ENCODE results near the gene RAPGEF4.
"Not testable (repeated sequence)": the region's sequence is repeated elsewhere in the genome, so short reads cannot be mapped to it uniquely, and the experiment has no call there.

RAPGEF4 gene

GRCh38 chr2:173087214-173087581 is 351.6 kb downstream of the RAPGEF4 start:
- Histone ChIP-seq H3K9ac (ENCODE audit: low read depth in 1 of 2, low read length in 2 of 2) (no peak overlapping the region), H3K27me3 (ENCODE audit: control insufficient read depth in 2 of 2, insufficient read depth in 2 of 2, low read length in 2 of 2) (no peaks in the 10 kb centered on the region), H3K27ac (ENCODE audit: low read depth in 2 of 2, low read length in 2 of 2) (no peak overlapping the region), H3K9me3 (ENCODE audit: control insufficient read depth in 2 of 2, low read length in 2 of 2) (no peaks in the 10 kb centered on the region), H3K4me3 (ENCODE audit: low read length in 2 of 2) (no peak overlapping the region), H3K4me1 (ENCODE audit: control insufficient read depth in 2 of 2, insufficient read depth in 2 of 2, low read length in 2 of 2) (no peaks in the 10 kb centered on the region), H3K36me3 (ENCODE audit: control insufficient read depth in 2 of 2, insufficient read depth in 2 of 2, low read length in 2 of 2) (no peaks in the 10 kb centered on the region)

DNA sequence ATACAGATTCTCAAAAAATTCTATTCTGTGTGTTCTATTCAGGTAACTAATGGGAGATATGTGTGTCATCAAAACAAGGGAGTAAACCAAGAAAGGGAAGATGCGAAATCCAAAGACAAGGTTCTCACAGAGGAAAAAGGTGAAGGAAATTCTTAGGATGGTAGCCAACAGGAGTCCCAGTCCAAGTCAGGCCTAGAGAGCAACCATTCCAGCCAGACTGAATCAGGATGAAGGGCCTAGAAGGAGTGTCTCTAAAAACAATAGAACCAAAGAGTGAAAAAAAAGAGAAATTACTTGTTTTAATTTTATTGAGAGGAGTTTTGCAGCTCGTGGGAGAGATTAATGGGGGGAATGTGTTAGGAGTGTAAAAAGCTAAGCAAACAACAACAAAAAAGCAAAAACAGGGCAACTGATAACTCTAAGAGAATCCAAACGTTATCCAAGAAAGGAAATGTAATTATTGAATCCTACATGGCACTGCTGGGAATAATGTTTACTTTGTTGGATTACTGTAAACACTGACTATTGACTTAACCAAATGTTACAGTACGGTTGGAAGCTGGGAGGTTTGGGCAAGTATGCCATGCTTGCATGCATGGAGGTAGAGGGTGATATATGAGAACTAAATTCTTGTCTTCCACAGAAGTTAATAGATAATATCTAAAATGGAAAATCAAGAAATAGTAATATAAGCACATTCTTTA is 352.3 kb downstream of the RAPGEF4 start:
- no peaks in the 10 kb centered on the region for H3K36me3 ChIP-seq (ENCODE audit: control insufficient read depth in 2 of 2, insufficient read depth in 2 of 2, low read length in 2 of 2)
- H3K27me3 ChIP-seq (ENCODE audit: control insufficient read depth in 2 of 2, insufficient read depth in 2 of 2, low read length in 2 of 2): no peaks in the 10 kb centered on the region
- H3K4me3 ChIP-seq (ENCODE audit: low read length in 2 of 2): no peak overlapping the region
- no peak overlapping the region for H3K9ac ChIP-seq (ENCODE audit: low read depth in 1 of 2, low read length in 2 of 2)
- no peaks in the 10 kb centered on the region for H3K9me3 ChIP-seq (ENCODE audit: control insufficient read depth in 2 of 2, low read length in 2 of 2)
- no peak overlapping the region for H3K27ac ChIP-seq (ENCODE audit: low read depth in 2 of 2, low read length in 2 of 2)
- no peaks in the 10 kb centered on the region for H3K4me1 ChIP-seq (ENCODE audit: control insufficient read depth in 2 of 2, insufficient read depth in 2 of 2, low read length in 2 of 2)

- no peak overlapping the region for H3K9ac ChIP-seq (ENCODE audit: low read depth in 1 of 2, low read length in 2 of 2)
- H3K4me1 ChIP-seq (ENCODE audit: control insufficient read depth in 2 of 2, insufficient read depth in 2 of 2, low read length in 2 of 2): no peaks in the 10 kb centered on the region
- H3K36me3 ChIP-seq (ENCODE audit: control insufficient read depth in 2 of 2, insufficient read depth in 2 of 2, low read length in 2 of 2): no peaks in the 10 kb centered on the region
- no peak overlapping the region for H3K27ac ChIP-seq (ENCODE audit: low read depth in 2 of 2, low read length in 2 of 2)
- no peaks in the 10 kb centered on the region for H3K27me3 ChIP-seq (ENCODE audit: control insufficient read depth in 2 of 2, insufficient read depth in 2 of 2, low read length in 2 of 2)
- H3K4me3 ChIP-seq (ENCODE audit: low read length in 2 of 2): no peak overlapping the region
- no peaks in the 10 kb centered on the region for H3K9me3 ChIP-seq (ENCODE audit: control insufficient read depth in 2 of 2, low read length in 2 of 2)
These were observed 354.7 kb downstream of the RAPGEF4 start for GRCh38 chr2:173090276-173090877.

DNA sequence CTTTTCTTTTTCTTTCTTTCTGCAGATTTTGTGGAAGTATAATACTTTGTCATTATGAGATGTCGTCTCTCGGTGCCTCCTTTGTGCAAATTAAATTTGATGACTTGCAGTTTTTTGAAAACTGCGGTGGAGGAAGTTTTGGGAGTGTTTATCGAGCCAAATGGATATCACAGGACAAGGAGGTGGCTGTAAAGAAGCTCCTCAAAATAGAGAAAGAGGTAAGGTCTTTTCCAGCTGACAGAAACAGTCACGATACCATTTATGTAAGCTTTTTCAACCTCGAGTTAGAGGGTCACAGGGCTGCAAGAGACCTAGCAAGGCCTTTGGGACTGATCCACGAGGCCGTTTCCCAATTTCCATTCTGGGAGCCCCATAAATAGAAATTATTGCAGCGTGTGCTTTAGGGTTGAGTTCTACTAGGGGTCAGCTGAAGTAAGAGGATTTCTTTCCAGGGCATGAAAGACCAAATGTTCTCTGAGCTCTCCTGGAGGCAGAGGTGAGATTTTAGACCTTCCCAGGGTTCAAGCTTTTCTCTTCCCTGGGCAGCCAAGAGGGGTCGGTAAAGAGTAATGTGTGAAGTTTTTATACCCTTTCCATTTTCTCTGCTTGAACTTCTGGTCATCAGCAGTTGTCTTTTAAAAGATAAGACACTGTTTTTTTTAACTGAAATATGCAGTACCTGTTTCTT is 355.5 kb downstream of the RAPGEF4 start:
- H3K9ac ChIP-seq (ENCODE audit: low read depth in 1 of 2, low read length in 2 of 2): no peak overlapping the region
- H3K9me3 ChIP-seq (ENCODE audit: control insufficient read depth in 2 of 2, low read length in 2 of 2): no peaks in the 10 kb centered on the region
- H3K4me1 ChIP-seq (ENCODE audit: control insufficient read depth in 2 of 2, insufficient read depth in 2 of 2, low read length in 2 of 2): no peaks in the 10 kb centered on the region
- H3K36me3 ChIP-seq (ENCODE audit: control insufficient read depth in 2 of 2, insufficient read depth in 2 of 2, low read length in 2 of 2): no peaks in the 10 kb centered on the region
- H3K27me3 ChIP-seq (ENCODE audit: control insufficient read depth in 2 of 2, insufficient read depth in 2 of 2, low read length in 2 of 2): no peaks in the 10 kb centered on the region
- no peak overlapping the region for H3K27ac ChIP-seq (ENCODE audit: low read depth in 2 of 2, low read length in 2 of 2)
- H3K4me3 ChIP-seq (ENCODE audit: low read length in 2 of 2): no peak overlapping the region

- H3K27me3 ChIP-seq (ENCODE audit: control insufficient read depth in 2 of 2, insufficient read depth in 2 of 2, low read length in 2 of 2): no peaks in the 10 kb centered on the region
- no peaks in the 10 kb centered on the region for H3K36me3 ChIP-seq (ENCODE audit: control insufficient read depth in 2 of 2, insufficient read depth in 2 of 2, low read length in 2 of 2)
- H3K27ac ChIP-seq (ENCODE audit: low read depth in 2 of 2, low read length in 2 of 2): no peak overlapping the region
- no peak overlapping the region for H3K4me3 ChIP-seq (ENCODE audit: low read length in 2 of 2)
- H3K9ac ChIP-seq (ENCODE audit: low read depth in 1 of 2, low read length in 2 of 2): no peak overlapping the region
- H3K9me3 ChIP-seq (ENCODE audit: control insufficient read depth in 2 of 2, low read length in 2 of 2): no peaks in the 10 kb centered on the region
- no peaks in the 10 kb centered on the region for H3K4me1 ChIP-seq (ENCODE audit: control insufficient read depth in 2 of 2, insufficient read depth in 2 of 2, low read length in 2 of 2)
These were observed 356.3 kb downstream of the RAPGEF4 start for GRCh38 chr2:173091910-173092309.

DNA sequence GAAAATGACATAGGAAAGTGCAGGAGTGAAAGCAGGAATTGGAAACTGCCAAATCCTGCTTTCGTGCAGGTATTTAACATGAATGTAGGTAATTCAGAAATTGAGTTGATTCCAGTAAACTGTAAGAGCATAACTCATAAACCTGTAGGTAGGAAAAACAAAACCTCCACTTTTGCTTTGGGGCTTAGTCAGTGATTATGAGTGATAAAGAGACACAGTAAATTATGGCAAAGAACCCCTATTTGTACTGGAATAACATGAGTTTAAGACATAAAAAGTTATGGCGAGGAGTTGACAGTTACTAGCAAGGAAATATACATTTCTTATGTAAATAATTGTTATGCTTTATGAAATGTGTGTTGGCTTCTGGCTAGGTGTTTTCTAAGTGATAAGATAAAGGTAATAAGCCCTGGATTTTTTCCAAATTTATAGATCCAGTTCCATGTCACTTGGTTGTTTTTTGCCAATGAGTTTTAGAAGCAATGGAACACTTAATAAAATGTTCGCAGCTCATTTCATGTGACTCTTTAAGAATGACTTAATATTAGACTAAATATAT is 357.3 kb downstream of the RAPGEF4 start:
- no peaks in the 10 kb centered on the region for H3K4me1 ChIP-seq (ENCODE audit: control insufficient read depth in 2 of 2, insufficient read depth in 2 of 2, low read length in 2 of 2)
- H3K27me3 ChIP-seq (ENCODE audit: control insufficient read depth in 2 of 2, insufficient read depth in 2 of 2, low read length in 2 of 2): no peaks in the 10 kb centered on the region
- no peak overlapping the region for H3K27ac ChIP-seq (ENCODE audit: low read depth in 2 of 2, low read length in 2 of 2)

DNA sequence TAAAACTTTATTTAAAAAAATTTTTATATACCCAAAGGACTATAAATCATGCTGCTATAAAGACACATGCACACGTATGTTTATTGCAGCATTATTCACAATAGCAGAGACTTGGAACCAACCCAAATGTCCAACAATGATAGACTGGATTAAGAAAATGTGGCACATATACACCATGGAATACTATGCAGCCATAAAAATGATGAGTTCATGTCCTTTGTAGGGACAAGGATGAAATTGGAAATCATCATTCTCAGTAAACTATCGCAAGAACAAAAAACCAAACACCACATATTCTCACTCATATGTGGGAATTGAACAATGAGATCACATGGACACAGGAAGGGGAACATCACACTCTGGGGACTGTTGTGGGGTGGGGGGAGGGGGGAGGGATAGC is 358.0 kb downstream of the RAPGEF4 start:
- not testable (repeated sequence) for H3K4me1 ChIP-seq (ENCODE audit: control insufficient read depth in 2 of 2, insufficient read depth in 2 of 2, low read length in 2 of 2); H3K27ac ChIP-seq (ENCODE audit: low read depth in 2 of 2, low read length in 2 of 2); H3K36me3 ChIP-seq (ENCODE audit: control insufficient read depth in 2 of 2, insufficient read depth in 2 of 2, low read length in 2 of 2); H3K4me3 ChIP-seq (ENCODE audit: low read length in 2 of 2); H3K9ac ChIP-seq (ENCODE audit: low read depth in 1 of 2, low read length in 2 of 2); H3K9me3 ChIP-seq (ENCODE audit: control insufficient read depth in 2 of 2, low read length in 2 of 2); H3K27me3 ChIP-seq (ENCODE audit: control insufficient read depth in 2 of 2, insufficient read depth in 2 of 2, low read length in 2 of 2)

More for the DNA sequence above, 357.3 kb downstream of the RAPGEF4 start:
- no peaks in the 10 kb centered on the region for H3K9me3 ChIP-seq (ENCODE audit: control insufficient read depth in 2 of 2, low read length in 2 of 2)
- no peaks in the 10 kb centered on the region for H3K36me3 ChIP-seq (ENCODE audit: control insufficient read depth in 2 of 2, insufficient read depth in 2 of 2, low read length in 2 of 2)
- no peak overlapping the region for H3K9ac ChIP-seq (ENCODE audit: low read depth in 1 of 2, low read length in 2 of 2)
- H3K4me3 ChIP-seq (ENCODE audit: low read length in 2 of 2): no peak overlapping the region

- Histone ChIP-seq H3K36me3 (ENCODE audit: control insufficient read depth in 2 of 2, insufficient read depth in 2 of 2, low read length in 2 of 2) (no peaks in the 10 kb centered on the region), H3K9ac (ENCODE audit: low read depth in 1 of 2, low read length in 2 of 2) (no peak overlapping the region), H3K27me3 (ENCODE audit: control insufficient read depth in 2 of 2, insufficient read depth in 2 of 2, low read length in 2 of 2) (no peaks in the 10 kb centered on the region), H3K9me3 (ENCODE audit: control insufficient read depth in 2 of 2, low read length in 2 of 2) (no peaks in the 10 kb centered on the region), H3K27ac (ENCODE audit: low read depth in 2 of 2, low read length in 2 of 2) (no peak overlapping the region), H3K4me1 (ENCODE audit: control insufficient read depth in 2 of 2, insufficient read depth in 2 of 2, low read length in 2 of 2) (no peaks in the 10 kb centered on the region), H3K4me3 (ENCODE audit: low read length in 2 of 2) (no peak overlapping the region)
These were observed 359.1 kb downstream of the RAPGEF4 start for GRCh38 chr2:173094731-173095130.

DNA sequence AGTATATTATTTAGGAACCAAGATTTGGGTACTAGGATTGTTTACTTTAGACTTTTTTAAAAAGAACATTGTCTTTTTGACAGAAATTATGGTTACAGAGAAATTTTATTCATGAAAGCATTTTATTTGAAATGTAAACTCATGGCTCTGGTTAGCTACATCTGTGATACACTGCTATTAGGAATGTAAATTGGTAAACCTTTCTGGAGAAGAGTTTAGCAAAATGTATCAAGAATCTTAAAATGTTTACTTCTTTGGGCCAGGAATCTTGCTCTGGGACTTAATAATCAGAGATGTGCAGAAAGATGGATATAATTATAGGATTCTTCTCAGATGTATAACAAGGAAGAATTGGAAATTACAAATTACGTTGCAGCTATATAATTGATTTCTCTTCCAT is 359.7 kb downstream of the RAPGEF4 start:
- H3K4me1 ChIP-seq (ENCODE audit: control insufficient read depth in 2 of 2, insufficient read depth in 2 of 2, low read length in 2 of 2): no peaks in the 10 kb centered on the region
- no peaks in the 10 kb centered on the region for H3K36me3 ChIP-seq (ENCODE audit: control insufficient read depth in 2 of 2, insufficient read depth in 2 of 2, low read length in 2 of 2)
- no peak overlapping the region for H3K4me3 ChIP-seq (ENCODE audit: low read length in 2 of 2)
- H3K27me3 ChIP-seq (ENCODE audit: control insufficient read depth in 2 of 2, insufficient read depth in 2 of 2, low read length in 2 of 2): no peaks in the 10 kb centered on the region
- no peak overlapping the region for H3K27ac ChIP-seq (ENCODE audit: low read depth in 2 of 2, low read length in 2 of 2)
- no peak overlapping the region for H3K9ac ChIP-seq (ENCODE audit: low read depth in 1 of 2, low read length in 2 of 2)
- H3K9me3 ChIP-seq (ENCODE audit: control insufficient read depth in 2 of 2, low read length in 2 of 2): no peaks in the 10 kb centered on the region

DNA sequence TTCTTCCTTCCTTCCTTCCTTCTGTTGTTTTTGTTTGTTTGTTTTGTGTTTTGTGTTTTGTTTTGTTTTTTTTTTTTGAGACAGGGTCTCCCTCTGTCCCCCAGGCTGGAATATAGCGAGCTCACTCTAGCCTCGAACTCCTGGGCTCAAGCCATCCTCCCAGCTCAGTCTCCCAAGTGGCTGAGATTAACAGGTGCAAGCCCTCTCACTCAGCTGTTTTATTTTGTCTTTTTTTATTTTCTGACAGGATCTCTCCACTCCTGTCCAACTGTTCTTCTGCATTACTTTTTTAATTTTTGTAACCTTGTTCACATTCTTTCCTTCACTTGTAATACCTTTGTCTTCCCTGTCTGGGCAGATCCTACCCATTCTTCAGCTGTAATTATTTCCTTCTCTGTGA is 363.6 kb downstream of the RAPGEF4 start:
- Histone ChIP-seq H3K4me1 (ENCODE audit: control insufficient read depth in 2 of 2, insufficient read depth in 2 of 2, low read length in 2 of 2) (no peaks in the 10 kb centered on the region), H3K36me3 (ENCODE audit: control insufficient read depth in 2 of 2, insufficient read depth in 2 of 2, low read length in 2 of 2) (no peaks in the 10 kb centered on the region), H3K9me3 (ENCODE audit: control insufficient read depth in 2 of 2, low read length in 2 of 2) (no peaks in the 10 kb centered on the region), H3K4me3 (ENCODE audit: low read length in 2 of 2) (no peak overlapping the region), H3K9ac (ENCODE audit: low read depth in 1 of 2, low read length in 2 of 2) (no peak overlapping the region), H3K27me3 (ENCODE audit: control insufficient read depth in 2 of 2, insufficient read depth in 2 of 2, low read length in 2 of 2) (no peaks in the 10 kb centered on the region), H3K27ac (ENCODE audit: low read depth in 2 of 2, low read length in 2 of 2) (no peak overlapping the region)
